ENCODE data around the gene NAA50. TPM values are rescaled to one million over a fixed set of nuclear protein-coding genes. Genes with fewer than 3 reads are reported as not detected.

NAA50 gene
- total RNA-seq, 4 donors from 2014 or later, result 248 to 440 (median 331) TPM

DNA sequence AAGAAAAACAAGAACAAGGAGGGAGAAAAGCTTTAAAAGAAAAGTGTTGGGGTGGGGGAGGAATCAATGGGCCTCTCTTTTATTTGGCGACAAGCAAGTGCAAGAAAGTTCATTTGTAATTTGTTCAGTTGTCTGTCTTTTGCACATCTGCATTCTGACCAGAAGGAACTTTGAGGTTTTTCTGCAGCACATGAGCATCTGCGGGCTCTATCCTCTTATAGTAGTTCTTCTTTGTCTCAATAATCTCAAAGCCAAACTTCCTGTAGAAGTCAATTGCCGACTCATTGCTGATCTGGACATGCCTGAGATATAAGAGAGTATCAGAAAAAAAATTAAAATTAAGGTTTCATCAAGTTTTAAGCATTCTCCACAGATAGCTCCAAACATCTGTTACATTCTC lies 24.4 kb downstream of the NAA50 start:
- no peaks in the 10 kb centered on the region for H3K27me3 ChIP-seq
- H3K4me1 ChIP-seq, result peaks cover 11 to 30% of the 10 kb centered on the region in 2 donors
- TF ChIP-seq POLR2A (IDR thresholded peaks at IDR 0.05), result no peak
- TF ChIP-seq, protein P1, sequence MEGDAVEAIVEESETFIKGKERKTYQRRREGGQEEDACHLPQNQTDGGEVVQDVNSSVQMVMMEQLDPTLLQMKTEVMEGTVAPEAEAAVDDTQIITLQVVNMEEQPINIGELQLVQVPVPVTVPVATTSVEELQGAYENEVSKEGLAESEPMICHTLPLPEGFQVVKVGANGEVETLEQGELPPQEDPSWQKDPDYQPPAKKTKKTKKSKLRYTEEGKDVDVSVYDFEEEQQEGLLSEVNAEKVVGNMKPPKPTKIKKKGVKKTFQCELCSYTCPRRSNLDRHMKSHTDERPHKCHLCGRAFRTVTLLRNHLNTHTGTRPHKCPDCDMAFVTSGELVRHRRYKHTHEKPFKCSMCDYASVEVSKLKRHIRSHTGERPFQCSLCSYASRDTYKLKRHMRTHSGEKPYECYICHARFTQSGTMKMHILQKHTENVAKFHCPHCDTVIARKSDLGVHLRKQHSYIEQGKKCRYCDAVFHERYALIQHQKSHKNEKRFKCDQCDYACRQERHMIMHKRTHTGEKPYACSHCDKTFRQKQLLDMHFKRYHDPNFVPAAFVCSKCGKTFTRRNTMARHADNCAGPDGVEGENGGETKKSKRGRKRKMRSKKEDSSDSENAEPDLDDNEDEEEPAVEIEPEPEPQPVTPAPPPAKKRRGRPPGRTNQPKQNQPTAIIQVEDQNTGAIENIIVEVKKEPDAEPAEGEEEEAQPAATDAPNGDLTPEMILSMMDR (IDR thresholded peaks at IDR 0.05 in 4 of 5, conservative IDR thresholded peaks at IDR 0.05 in 1 of 5), result no peak
- intact Hi-C loops (cut with DNase I; ENCODE audit: low total_unique reads) (no loop called here), in situ Hi-C loops (cut with MboI; ENCODE audit: low sequenced_read_pairs in 4 of 4) (no loop called here)
- DNase-seq, result no peak
- H3K27ac ChIP-seq, result no peak overlapping the region
- ATAC-seq, result no peak
- no peaks in the 10 kb centered on the region for H3K9me3 ChIP-seq
- H3K4me3 ChIP-seq, result no peak overlapping the region
- peaks cover 0 to 23% of the 10 kb centered on the region in 2 donors for H3K36me3 ChIP-seq

DNA sequence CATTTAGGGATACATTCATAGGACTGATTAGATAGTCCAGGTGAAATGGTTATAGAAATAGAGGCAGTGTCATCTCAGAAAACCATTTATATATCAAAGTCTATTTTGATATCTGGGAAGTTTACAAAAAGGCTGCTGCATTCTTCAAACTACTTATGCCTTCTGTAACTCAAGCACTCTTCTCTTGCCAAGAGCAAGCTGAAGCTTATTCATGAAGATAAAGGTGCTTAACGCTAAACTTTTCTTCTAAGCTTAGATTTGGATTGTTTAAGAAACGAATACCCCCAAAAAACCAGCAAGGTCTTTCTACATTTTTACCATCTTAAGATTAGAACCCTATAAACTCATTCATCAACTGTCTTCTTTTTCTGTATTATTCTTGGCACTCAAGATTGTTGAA lies 26.3 kb downstream of the NAA50 start:
- H3K36me3 ChIP-seq, result peaks cover 0 to 23% of the 10 kb centered on the region in 2 donors
- in situ Hi-C loops (cut with MboI; ENCODE audit: low sequenced_read_pairs in 4 of 4) (no loop called here), intact Hi-C loops (cut with DNase I; ENCODE audit: low total_unique reads) (no loop called here)
- TF ChIP-seq POLR2A (IDR thresholded peaks at IDR 0.05), result no peak
- TF ChIP-seq, protein P1 (IDR thresholded peaks at IDR 0.05 in 4 of 5, conservative IDR thresholded peaks at IDR 0.05 in 1 of 5), result no peak
- no peak overlapping the region for H3K4me3 ChIP-seq
- H3K27ac ChIP-seq, result peak overlapping the region in 1 of 4 donors; percentile 71
- H3K9me3 ChIP-seq, result no peaks in the 10 kb centered on the region
- H3K27me3 ChIP-seq, result no peaks in the 10 kb centered on the region
- H3K4me1 ChIP-seq, result peaks cover 11 to 29% of the 10 kb centered on the region in 2 donors
- DNase-seq, result no peak
- no peak for ATAC-seq

DNA sequence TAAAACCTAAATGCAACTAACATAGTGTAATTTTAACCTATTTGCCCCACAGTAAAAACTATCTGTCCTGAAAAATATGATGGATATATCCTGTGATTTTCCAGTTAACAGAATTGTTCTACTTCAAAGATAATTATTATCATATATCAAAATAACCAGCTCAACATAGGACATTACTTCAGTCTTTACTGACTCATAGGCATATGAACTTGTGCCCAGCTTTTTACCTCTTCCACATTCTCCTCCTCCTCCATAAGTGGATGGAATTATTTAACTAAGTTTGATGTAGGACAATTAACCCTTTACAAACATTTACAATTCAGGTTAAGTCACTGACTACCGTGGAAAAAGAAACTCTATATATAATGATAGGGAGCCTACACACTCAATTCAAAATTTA lies 26.8 kb downstream of the NAA50 start:
- Histone ChIP-seq H3K36me3 (peaks cover 0 to 23% of the 10 kb centered on the region in 2 donors), H3K4me1 (peaks cover 11 to 29% of the 10 kb centered on the region in 2 donors), H3K9me3 (no peaks in the 10 kb centered on the region), H3K4me3 (no peak overlapping the region), H3K27me3 (no peaks in the 10 kb centered on the region), H3K27ac (peak overlapping the region in 1 of 4 donors; percentile 71)
- intact Hi-C loops (cut with DNase I; ENCODE audit: low total_unique reads), result no loop called here
- DNase-seq (no peak), ATAC-seq (peak in 1 of 2 donors; percentile 56)
- in situ Hi-C loops (cut with MboI; ENCODE audit: low sequenced_read_pairs in 4 of 4), result no loop called here
- TF ChIP-seq POLR2A (IDR thresholded peaks at IDR 0.05), result no peak
- TF ChIP-seq, protein P1 (IDR thresholded peaks at IDR 0.05 in 4 of 5, conservative IDR thresholded peaks at IDR 0.05 in 1 of 5), result no peak

DNA sequence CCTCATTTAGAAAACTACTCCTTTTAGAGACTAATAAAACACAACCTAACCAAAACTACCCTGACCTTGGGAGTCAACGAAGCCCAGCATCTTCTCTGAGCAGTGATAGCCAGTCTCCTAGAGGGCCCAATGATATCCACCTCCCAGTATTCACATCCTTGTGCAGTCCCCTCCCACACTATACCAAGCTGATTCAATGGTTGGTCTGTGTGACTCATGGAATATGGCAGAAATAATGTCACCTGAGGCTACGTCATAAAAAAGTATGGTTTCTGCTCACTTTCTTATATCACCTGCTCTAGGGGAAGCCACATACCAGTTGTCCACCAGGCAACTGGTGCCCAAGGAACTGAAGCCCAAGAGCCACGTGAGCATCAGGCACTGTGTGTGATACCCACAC lies 28.2 kb downstream of the NAA50 start:
- Histone ChIP-seq H3K4me1 (peaks cover 15 to 32% of the 10 kb centered on the region in 2 donors), H3K9me3 (no peaks in the 10 kb centered on the region), H3K4me3 (no peak overlapping the region), H3K27me3 (no peaks in the 10 kb centered on the region), H3K27ac (peak overlapping the region in 1 of 4 donors; percentile 71), H3K36me3 (peaks cover 0 to 23% of the 10 kb centered on the region in 2 donors)
- no peak for DNase-seq
- ATAC-seq, result no peak
- in situ Hi-C loops (cut with MboI; ENCODE audit: low sequenced_read_pairs in 4 of 4), result no loop called here
- intact Hi-C loops (cut with DNase I; ENCODE audit: low total_unique reads), result no loop called here
- no peak for TF ChIP-seq POLR2A (IDR thresholded peaks at IDR 0.05)
- TF ChIP-seq, protein P1 (IDR thresholded peaks at IDR 0.05 in 4 of 5, conservative IDR thresholded peaks at IDR 0.05 in 1 of 5), result no peak

DNA sequence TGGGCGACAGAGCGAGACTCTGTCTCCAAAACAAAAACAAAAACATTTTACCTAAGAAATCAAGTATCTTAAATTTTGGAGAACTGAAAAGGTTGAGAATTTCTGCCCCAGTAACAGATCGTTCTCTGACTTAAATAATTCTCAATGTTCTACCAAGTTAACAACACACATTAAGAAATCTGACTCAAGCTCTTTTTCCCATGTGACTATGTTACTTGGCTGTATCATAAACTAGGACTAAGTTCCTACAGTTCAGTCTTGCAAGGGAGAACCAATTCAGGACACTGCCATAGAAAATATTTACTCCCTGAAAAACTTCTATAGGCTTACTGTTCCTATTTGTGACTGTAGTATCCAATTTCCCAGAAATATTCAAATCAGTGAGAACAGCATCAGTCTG lies 28.7 kb downstream of the NAA50 start:
- H3K4me1 ChIP-seq, result peaks cover 15 to 32% of the 10 kb centered on the region in 2 donors
- no peak for TF ChIP-seq POLR2A (IDR thresholded peaks at IDR 0.05)
- TF ChIP-seq, protein P1 (IDR thresholded peaks at IDR 0.05 in 4 of 5, conservative IDR thresholded peaks at IDR 0.05 in 1 of 5), result no peak
- H3K36me3 ChIP-seq, result peaks cover 0 to 23% of the 10 kb centered on the region in 2 donors
- in situ Hi-C loops (cut with MboI; ENCODE audit: low sequenced_read_pairs in 4 of 4), result no loop called here
- intact Hi-C loops (cut with DNase I; ENCODE audit: low total_unique reads), result no loop called here
- no peaks in the 10 kb centered on the region for H3K9me3 ChIP-seq
- DNase-seq (no peak), ATAC-seq (peak; percentile 51 to 85)
- peak overlapping the region in 2 of 4 donors; percentile 1 to 71 for H3K27ac ChIP-seq
- no peaks in the 10 kb centered on the region for H3K27me3 ChIP-seq
- H3K4me3 ChIP-seq, result no peak overlapping the region

Data from gastrocnemius medialis (tissue), 4 donors.